ENCODE results near the gene RLN3.

RLN3 gene

DNA sequence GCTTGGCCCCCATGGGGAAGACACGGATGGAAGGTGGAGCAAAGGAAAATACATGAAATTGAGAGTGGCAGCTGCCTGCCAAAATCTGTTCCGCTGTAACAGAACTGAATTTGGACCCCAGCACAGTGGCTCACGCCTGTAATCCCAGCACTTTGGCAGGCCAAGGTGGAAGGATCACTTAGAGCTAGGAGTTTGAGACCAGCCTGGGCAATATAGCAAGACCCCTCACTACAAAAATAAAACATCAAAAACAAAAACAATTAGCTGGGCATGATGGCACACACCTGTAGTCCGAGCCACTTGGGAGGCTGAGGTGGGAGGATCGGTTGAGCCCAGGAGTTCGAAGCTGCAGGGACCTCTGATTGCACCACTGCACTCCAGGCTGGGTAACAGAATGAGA, 24.5 kb downstream of the RLN3 start:
- peaks cover 0 to 15% (median 3%) of the 10 kb centered on the region in 5 donors for H3K36me3 ChIP-seq (ENCODE audit: control insufficient read depth in 5 of 5, insufficient read depth in 5 of 5, low read length in 5 of 5)
- H3K9ac ChIP-seq (ENCODE audit: low read length in 5 of 5), result no peak overlapping the region
- no peak overlapping the region for H3K4me3 ChIP-seq (ENCODE audit: low read depth in 1 of 5, low read length in 5 of 5)
- H3K4me1 ChIP-seq (ENCODE audit: control insufficient read depth in 5 of 5, insufficient read depth in 5 of 5, low read length in 5 of 5), result peaks cover 0 to 3% (median 0%) of the 10 kb centered on the region in 5 donors
- H3K27ac ChIP-seq (ENCODE audit: low read depth, low read length), result no peak overlapping the region
- H3K27me3 ChIP-seq (ENCODE audit: control insufficient read depth in 5 of 5, insufficient read depth in 4 of 5, low read length in 5 of 5), result peaks cover 0 to 9% (median 6%) of the 10 kb centered on the region in 5 donors
- peaks cover 0 to 8% (median 5%) of the 10 kb centered on the region in 5 donors for H3K9me3 ChIP-seq (ENCODE audit: control insufficient read depth in 5 of 5, low read length in 5 of 5)

DNA sequence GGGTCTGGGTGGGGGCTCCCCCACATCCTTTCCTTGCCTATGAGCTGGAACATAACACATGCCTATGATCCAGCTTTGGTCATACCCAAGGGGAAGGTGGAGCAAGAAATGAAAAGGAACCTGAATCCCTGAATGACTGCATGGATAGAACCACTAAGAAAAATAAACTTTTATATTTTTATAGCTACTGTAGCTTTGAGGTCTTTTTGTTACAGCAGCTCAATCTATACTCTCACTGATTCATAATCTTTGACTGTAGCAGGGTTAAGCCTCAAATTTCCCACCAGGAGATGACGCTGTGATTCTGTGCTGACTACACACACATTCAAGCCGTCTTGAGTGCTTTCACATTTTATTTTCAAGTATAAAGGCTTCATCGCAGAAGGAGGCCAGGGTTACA, 25.1 kb downstream of the RLN3 start:
- Histone ChIP-seq H3K27me3 (ENCODE audit: control insufficient read depth in 5 of 5, insufficient read depth in 4 of 5, low read length in 5 of 5) (peaks cover 0 to 14% (median 7%) of the 10 kb centered on the region in 5 donors), H3K4me1 (ENCODE audit: control insufficient read depth in 5 of 5, insufficient read depth in 5 of 5, low read length in 5 of 5) (peaks cover 0 to 5% (median 2%) of the 10 kb centered on the region in 5 donors), H3K36me3 (ENCODE audit: control insufficient read depth in 5 of 5, insufficient read depth in 5 of 5, low read length in 5 of 5) (peaks cover 0 to 15% (median 3%) of the 10 kb centered on the region in 5 donors), H3K27ac (ENCODE audit: low read depth, low read length) (no peak overlapping the region), H3K9me3 (ENCODE audit: control insufficient read depth in 5 of 5, low read length in 5 of 5) (peaks cover 0 to 8% (median 5%) of the 10 kb centered on the region in 5 donors), H3K4me3 (ENCODE audit: low read depth in 1 of 5, low read length in 5 of 5) (no peak overlapping the region), H3K9ac (ENCODE audit: low read length in 5 of 5) (no peak overlapping the region)

GRCh38 chr19:14053500-14053899, 25.6 kb downstream of the RLN3 start:
- Histone ChIP-seq H3K27ac (ENCODE audit: low read depth, low read length) (no peak overlapping the region), H3K4me3 (ENCODE audit: low read depth in 1 of 5, low read length in 5 of 5) (no peak overlapping the region), H3K36me3 (ENCODE audit: control insufficient read depth in 5 of 5, insufficient read depth in 5 of 5, low read length in 5 of 5) (peaks cover 0 to 15% (median 3%) of the 10 kb centered on the region in 5 donors), H3K27me3 (ENCODE audit: control insufficient read depth in 5 of 5, insufficient read depth in 4 of 5, low read length in 5 of 5) (peaks cover 3 to 18% (median 12%) of the 10 kb centered on the region in 5 donors), H3K4me1 (ENCODE audit: control insufficient read depth in 5 of 5, insufficient read depth in 5 of 5, low read length in 5 of 5) (peaks cover 0 to 6% (median 2%) of the 10 kb centered on the region in 5 donors), H3K9ac (ENCODE audit: low read length in 5 of 5) (no peak overlapping the region), H3K9me3 (ENCODE audit: control insufficient read depth in 5 of 5, low read length in 5 of 5) (peaks cover 0 to 8% (median 5%) of the 10 kb centered on the region in 5 donors)

DNA sequence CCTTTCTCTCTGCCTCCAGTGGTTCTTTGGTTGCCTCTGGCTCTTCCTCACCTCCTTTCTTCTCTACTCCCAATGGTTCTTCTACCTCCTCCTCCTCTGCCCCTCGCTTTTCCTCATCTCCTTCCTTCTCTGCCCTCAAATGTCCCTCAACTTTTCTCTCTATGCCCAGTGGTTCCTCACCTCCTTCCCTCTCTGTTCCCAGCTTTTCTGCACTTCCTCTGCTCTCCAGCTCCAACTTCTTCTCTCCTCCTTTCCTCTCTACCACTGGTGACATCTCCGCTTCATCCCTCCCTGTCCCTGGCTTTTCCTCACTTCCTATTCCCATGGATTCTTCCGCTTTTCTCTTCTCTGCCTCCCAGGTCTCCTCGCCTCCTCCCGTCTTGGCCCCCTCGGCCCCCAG, 26.2 kb downstream of the RLN3 start:
- Histone ChIP-seq H3K36me3 (ENCODE audit: control insufficient read depth in 5 of 5, insufficient read depth in 5 of 5, low read length in 5 of 5) (peaks cover 0 to 15% (median 3%) of the 10 kb centered on the region in 5 donors), H3K9ac (ENCODE audit: low read length in 5 of 5) (no peak overlapping the region), H3K4me3 (ENCODE audit: low read depth in 1 of 5, low read length in 5 of 5) (no peak overlapping the region), H3K27ac (ENCODE audit: low read depth, low read length) (no peak overlapping the region), H3K4me1 (ENCODE audit: control insufficient read depth in 5 of 5, insufficient read depth in 5 of 5, low read length in 5 of 5) (peaks cover 0 to 8% (median 5%) of the 10 kb centered on the region in 5 donors), H3K27me3 (ENCODE audit: control insufficient read depth in 5 of 5, insufficient read depth in 4 of 5, low read length in 5 of 5) (peaks cover 8 to 24% (median 18%) of the 10 kb centered on the region in 5 donors), H3K9me3 (ENCODE audit: control insufficient read depth in 5 of 5, low read length in 5 of 5) (peaks cover 0 to 8% (median 5%) of the 10 kb centered on the region in 5 donors)

- H3K9me3 ChIP-seq (ENCODE audit: control insufficient read depth in 5 of 5, low read length in 5 of 5), result peaks cover 0 to 8% (median 5%) of the 10 kb centered on the region in 5 donors
- no peak overlapping the region for H3K4me3 ChIP-seq (ENCODE audit: low read depth in 1 of 5, low read length in 5 of 5)
- peaks cover 14 to 31% (median 24%) of the 10 kb centered on the region in 5 donors for H3K27me3 ChIP-seq (ENCODE audit: control insufficient read depth in 5 of 5, insufficient read depth in 4 of 5, low read length in 5 of 5)
- peaks cover 0 to 8% (median 5%) of the 10 kb centered on the region in 5 donors for H3K4me1 ChIP-seq (ENCODE audit: control insufficient read depth in 5 of 5, insufficient read depth in 5 of 5, low read length in 5 of 5)
- H3K36me3 ChIP-seq (ENCODE audit: control insufficient read depth in 5 of 5, insufficient read depth in 5 of 5, low read length in 5 of 5), result peaks cover 0 to 15% (median 3%) of the 10 kb centered on the region in 5 donors
- no peak overlapping the region for H3K9ac ChIP-seq (ENCODE audit: low read length in 5 of 5)
- no peak overlapping the region for H3K27ac ChIP-seq (ENCODE audit: low read depth, low read length)
Measured at GRCh38 chr19:14054721-14055120, 26.8 kb downstream of the RLN3 start.

DNA sequence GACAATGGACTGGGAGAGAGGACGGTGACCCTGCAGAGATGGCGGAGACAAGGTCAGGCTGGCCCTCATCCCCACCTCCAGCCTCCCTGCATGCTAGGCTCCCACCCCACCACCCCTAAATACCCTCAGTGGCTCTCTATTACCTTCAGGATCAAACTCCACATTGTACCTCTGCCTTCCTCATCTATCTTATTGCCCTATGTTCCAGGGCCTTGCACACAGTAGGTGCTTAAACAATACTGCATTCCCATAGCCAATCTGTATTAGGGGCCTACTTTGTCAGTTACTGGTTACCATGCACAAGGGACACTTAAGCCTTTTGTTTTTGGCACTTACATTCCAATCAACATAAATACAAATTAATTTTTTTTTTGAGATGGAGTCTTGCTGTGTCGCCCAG, 27.4 kb downstream of the RLN3 start:
- peaks cover 0 to 8% (median 5%) of the 10 kb centered on the region in 5 donors for H3K4me1 ChIP-seq (ENCODE audit: control insufficient read depth in 5 of 5, insufficient read depth in 5 of 5, low read length in 5 of 5)
- no peak overlapping the region for H3K27ac ChIP-seq (ENCODE audit: low read depth, low read length)
- no peak overlapping the region for H3K4me3 ChIP-seq (ENCODE audit: low read depth in 1 of 5, low read length in 5 of 5)
- no peak overlapping the region for H3K9ac ChIP-seq (ENCODE audit: low read length in 5 of 5)
- H3K9me3 ChIP-seq (ENCODE audit: control insufficient read depth in 5 of 5, low read length in 5 of 5), result peaks cover 0 to 8% (median 5%) of the 10 kb centered on the region in 5 donors
- H3K27me3 ChIP-seq (ENCODE audit: control insufficient read depth in 5 of 5, insufficient read depth in 4 of 5, low read length in 5 of 5), result peaks cover 17 to 37% (median 30%) of the 10 kb centered on the region in 5 donors
- peaks cover 0 to 14% (median 3%) of the 10 kb centered on the region in 5 donors for H3K36me3 ChIP-seq (ENCODE audit: control insufficient read depth in 5 of 5, insufficient read depth in 5 of 5, low read length in 5 of 5)

DNA sequence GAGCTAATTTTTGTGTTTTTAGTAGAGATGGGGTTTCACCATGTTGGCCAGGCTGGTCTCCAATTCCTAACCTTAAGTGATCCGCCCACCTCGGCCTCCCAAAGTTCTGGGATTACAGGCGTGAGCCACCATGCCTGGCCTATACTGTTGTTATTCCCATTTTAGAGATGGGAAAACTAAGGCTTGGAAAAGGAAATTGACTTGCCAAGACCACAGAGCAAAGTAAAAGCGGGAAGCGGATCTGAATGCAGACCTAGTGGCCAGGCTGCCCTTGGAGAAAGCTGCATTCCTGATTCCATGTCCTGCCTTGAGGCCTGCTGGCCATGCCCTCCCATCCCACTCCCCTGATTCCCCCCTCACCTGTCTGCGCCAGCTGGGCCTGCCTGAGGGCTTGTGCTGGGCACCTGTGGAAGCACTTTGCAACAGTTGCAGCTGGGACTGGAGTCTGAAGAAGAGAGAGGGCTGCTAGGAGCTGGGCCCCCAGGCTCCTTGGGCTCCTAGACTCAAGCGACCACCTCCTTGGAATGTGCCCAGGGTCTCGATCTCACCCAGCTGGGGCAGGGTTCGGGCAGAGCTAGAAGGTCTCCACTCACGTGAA, 28.2 kb downstream of the RLN3 start:
- peaks cover 0 to 8% (median 0%) of the 10 kb centered on the region in 5 donors for H3K36me3 ChIP-seq (ENCODE audit: control insufficient read depth in 5 of 5, insufficient read depth in 5 of 5, low read length in 5 of 5)
- H3K27ac ChIP-seq (ENCODE audit: low read depth, low read length), result no peak overlapping the region
- peaks cover 17 to 40% (median 31%) of the 10 kb centered on the region in 5 donors for H3K27me3 ChIP-seq (ENCODE audit: control insufficient read depth in 5 of 5, insufficient read depth in 4 of 5, low read length in 5 of 5)
- H3K9me3 ChIP-seq (ENCODE audit: control insufficient read depth in 5 of 5, low read length in 5 of 5), result peaks cover 0 to 8% (median 5%) of the 10 kb centered on the region in 5 donors
- no peak overlapping the region for H3K4me3 ChIP-seq (ENCODE audit: low read depth in 1 of 5, low read length in 5 of 5)
- H3K9ac ChIP-seq (ENCODE audit: low read length in 5 of 5), result no peak overlapping the region
- H3K4me1 ChIP-seq (ENCODE audit: control insufficient read depth in 5 of 5, insufficient read depth in 5 of 5, low read length in 5 of 5), result peaks cover 0 to 8% (median 5%) of the 10 kb centered on the region in 5 donors

DNA sequence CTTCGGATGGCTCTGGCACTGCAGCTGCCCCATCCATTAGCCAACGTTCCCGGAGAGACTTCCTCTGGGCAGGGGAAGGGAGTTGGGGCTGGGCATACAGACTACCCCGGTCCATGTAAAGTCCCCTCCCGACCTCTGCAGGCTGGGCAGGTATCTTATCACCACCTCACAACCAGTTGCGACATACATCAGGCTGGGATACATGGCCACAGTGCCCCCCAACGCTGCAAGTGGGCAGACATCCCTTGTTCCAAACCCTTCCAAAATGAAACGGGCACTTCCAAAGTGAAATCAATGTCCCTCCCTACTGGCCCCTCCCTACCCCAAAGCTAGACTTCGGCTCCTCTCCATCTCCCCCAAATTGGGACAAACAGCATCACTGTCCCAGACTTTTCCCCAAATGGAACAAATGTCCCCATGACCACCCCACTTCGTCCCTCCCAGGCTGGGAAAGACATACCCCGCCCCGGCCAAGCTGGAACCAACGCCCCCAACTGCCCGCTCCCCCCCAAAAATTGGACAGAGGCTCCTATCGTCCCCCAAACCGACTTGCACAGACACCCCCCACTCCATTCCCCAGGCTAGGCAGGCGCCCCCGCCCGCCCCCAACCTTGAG, 28.9 kb downstream of the RLN3 start:
- H3K27me3 ChIP-seq (ENCODE audit: control insufficient read depth in 5 of 5, insufficient read depth in 4 of 5, low read length in 5 of 5), result peaks cover 22 to 40% (median 35%) of the 10 kb centered on the region in 5 donors

DNA sequence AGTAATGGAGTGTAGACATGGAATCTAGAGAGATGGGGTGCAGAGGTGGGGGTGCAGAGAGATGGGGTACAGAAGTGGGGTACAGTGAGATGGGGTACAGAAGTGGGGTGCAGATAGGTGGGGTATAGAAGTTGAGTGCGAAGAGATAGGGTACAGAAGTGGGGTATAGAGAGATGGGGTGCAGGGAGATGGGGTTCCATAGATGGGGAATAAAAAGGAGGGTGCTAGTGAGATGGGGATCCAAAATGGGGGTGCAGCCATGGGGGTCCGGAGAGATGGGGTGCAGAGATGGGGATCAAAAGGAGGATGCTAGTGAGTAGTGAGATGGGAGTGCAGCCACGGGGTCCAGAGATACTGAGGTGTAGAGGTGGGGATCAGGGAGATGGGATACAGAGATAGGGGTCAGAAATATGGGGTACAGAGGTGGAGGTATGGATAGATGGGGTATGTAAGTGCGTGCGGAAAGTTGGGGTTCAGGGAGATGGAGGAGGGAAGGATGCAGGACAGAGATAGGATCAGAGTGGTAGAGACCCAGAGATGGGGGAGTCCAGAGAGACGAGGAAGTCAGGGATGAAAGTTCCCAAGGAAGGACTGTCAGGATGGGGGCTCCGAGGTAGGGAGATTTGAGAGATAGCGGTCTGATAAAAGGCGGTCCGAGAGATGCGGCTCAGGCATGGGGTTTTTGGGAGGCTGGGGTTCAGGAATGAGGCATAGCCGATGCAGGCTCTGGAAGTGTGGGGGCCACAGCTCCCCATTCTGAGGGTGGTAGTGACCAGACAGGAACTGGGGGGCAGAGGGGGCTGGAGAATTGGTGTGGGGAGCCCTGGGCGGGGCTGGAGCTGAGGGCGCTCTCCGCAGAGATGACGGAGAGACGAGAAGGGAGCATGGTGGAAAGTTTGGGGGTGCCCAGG, 30.5 kb downstream of the RLN3 start:
- Histone ChIP-seq H3K27ac (ENCODE audit: low read depth, low read length) (no peak overlapping the region), H3K27me3 (ENCODE audit: control insufficient read depth in 5 of 5, insufficient read depth in 4 of 5, low read length in 5 of 5) (peaks cover 22 to 40% (median 35%) of the 10 kb centered on the region in 5 donors), H3K4me3 (ENCODE audit: low read depth in 1 of 5, low read length in 5 of 5) (no peak overlapping the region), H3K9me3 (ENCODE audit: control insufficient read depth in 5 of 5, low read length in 5 of 5) (peaks cover 0 to 1% (median under 1%) of the 10 kb centered on the region in 5 donors), H3K4me1 (ENCODE audit: control insufficient read depth in 5 of 5, insufficient read depth in 5 of 5, low read length in 5 of 5) (peaks cover 0 to 8% (median 5%) of the 10 kb centered on the region in 5 donors), H3K36me3 (ENCODE audit: control insufficient read depth in 5 of 5, insufficient read depth in 5 of 5, low read length in 5 of 5) (no peaks in the 10 kb centered on the region), H3K9ac (ENCODE audit: low read length in 5 of 5) (no peak overlapping the region)

More for the DNA sequence above, 28.9 kb downstream of the RLN3 start:
- Histone ChIP-seq H3K4me1 (ENCODE audit: control insufficient read depth in 5 of 5, insufficient read depth in 5 of 5, low read length in 5 of 5) (peaks cover 0 to 8% (median 5%) of the 10 kb centered on the region in 5 donors), H3K27ac (ENCODE audit: low read depth, low read length) (no peak overlapping the region), H3K4me3 (ENCODE audit: low read depth in 1 of 5, low read length in 5 of 5) (no peak overlapping the region), H3K36me3 (ENCODE audit: control insufficient read depth in 5 of 5, insufficient read depth in 5 of 5, low read length in 5 of 5) (peaks cover 0 to 4% (median 0%) of the 10 kb centered on the region in 5 donors), H3K9ac (ENCODE audit: low read length in 5 of 5) (no peak overlapping the region), H3K9me3 (ENCODE audit: control insufficient read depth in 5 of 5, low read length in 5 of 5) (peaks cover 0 to 8% (median 5%) of the 10 kb centered on the region in 5 donors)

Measured in subcutaneous abdominal adipose tissue (tissue), 5 donors.